HPDE6-E6E7 (cell line): ENCODE measurements around the gene FAT2.
A peak's percentile ranks its signal among the peaks of the same experiment; 100 is the strongest.
"Not testable (repeated sequence)": the region's sequence is repeated elsewhere in the genome, so short reads cannot be mapped to it uniquely, and the experiment has no call there.

Experiments used
- DNase-seq: peaks from one replicate; pipeline ENCODE4 v3.0.0; 2011; ENCODE audit warnings: missing footprints; ENCODE audit errors: extremely low spot score

Gene FAT2

DNA sequence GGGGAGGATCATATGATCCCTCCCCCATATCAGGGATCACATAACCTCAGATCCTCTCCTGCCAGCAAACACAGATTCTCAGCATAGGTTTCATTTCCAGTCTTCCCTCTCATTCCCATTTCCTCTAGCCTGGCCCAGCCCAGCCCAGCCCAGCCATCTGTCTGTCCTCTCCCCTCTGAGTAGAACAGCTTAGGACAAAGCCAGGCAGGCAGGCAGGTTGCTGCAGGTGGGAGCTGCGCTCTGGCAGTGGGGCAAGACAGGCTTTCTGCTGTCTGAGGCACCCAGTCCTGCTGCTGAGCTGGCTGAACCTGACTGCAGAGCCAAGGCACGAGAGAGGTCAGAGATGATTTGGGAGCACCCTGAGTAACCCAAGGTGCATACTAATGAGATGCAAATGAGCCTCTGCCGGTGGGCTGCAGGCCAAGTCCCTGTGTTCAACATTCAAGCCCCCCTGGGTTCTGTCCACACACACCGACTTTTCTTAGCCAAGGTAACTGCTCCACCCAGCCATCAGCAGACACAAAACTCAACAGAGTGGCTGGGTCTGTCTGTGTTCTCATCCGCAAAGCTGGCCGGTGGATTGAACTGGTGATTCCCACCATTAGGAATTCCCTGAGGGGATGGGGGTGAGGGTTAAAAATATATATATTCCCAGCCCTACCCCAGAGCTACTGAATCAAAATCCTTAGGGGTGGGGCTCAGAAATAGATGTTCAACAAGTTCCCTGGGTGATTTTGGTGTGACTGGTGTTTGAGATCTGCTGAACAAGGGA is 9.1 kb downstream of the FAT2 start:
- DNase-seq = peak; percentile 87

GRCh38 chr5:151581347-151581746 is 9.8 kb downstream of the FAT2 start:
- no peak for DNase-seq

DNA sequence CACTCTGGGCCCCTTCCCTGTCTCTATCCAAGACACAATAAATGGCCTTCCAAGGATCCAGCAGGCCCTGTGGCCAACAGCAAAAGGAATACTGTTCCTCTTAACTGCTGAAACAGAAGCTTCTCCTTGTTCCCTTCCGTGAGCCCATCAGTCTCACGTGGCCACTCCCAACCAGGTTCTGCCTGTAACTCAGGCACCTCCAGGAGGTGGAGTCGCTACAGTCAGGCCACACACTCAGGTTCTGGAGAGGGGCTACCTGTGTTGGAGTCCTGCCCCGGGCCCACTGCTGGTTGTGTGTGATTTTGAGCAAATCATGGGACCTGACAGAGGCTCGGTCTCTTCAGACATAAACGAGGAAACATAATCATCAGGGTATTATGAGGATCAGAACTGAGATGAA is 10.3 kb downstream of the FAT2 start:
- no peak for DNase-seq

GRCh38 chr5:151580239-151580638 is 10.9 kb downstream of the FAT2 start:
- DNase-seq = no peak

GRCh38 chr5:151579146-151579545 is 12.0 kb downstream of the FAT2 start:
- DNase-seq = not testable (repeated sequence)

DNA sequence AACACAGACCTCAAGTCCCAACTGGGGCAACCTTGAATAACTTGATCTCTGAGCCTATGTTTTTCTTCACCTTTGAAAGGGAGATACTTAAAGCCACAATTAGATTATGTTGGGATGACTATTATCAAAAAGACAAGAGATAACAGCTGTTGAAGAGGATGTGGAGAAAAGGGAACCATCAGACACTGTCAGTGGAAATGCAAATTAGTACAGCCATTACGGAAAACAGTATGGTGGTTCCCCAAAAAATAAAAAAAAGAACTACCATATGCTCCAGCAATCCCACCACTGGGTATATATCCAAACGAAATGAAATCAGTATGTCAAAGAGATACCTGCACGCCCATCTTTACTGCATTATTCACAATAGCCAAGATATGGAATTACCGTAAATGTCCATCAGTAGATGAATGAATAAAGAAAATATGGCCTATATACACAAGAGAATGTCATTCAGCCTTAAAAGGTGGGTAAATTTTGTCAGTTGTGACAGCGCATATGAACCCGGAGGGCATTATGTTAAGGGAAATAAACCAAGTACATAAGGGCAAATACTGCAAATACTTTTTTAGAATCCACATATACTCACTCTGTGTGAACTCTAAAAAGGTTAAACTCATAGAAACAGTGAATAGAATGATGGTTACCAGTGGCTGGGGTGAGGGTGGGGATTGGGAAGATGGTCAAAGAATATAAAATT is 12.7 kb downstream of the FAT2 start:
- no peak for DNase-seq

DNA sequence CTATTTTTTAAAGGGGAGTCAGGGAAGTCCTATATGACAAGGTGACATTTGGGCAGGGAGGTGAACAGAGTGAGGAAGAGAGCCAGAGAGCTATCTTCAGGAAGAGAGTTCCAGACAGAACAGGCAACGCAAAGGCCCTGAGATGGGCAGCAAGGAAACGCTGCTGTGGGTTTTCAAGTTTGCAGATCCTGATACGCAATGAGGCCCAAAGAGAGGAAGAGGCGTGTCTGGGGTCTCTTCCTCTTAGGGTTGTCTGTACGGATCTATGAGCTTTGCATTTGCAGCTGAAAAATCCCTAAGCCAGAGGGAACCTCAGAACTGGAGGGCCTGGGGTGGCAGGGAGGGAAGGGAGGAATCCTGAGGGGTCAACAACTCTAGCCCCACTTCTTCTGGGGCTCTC is 13.6 kb downstream of the FAT2 start:
- DNase-seq = no peak

DNA sequence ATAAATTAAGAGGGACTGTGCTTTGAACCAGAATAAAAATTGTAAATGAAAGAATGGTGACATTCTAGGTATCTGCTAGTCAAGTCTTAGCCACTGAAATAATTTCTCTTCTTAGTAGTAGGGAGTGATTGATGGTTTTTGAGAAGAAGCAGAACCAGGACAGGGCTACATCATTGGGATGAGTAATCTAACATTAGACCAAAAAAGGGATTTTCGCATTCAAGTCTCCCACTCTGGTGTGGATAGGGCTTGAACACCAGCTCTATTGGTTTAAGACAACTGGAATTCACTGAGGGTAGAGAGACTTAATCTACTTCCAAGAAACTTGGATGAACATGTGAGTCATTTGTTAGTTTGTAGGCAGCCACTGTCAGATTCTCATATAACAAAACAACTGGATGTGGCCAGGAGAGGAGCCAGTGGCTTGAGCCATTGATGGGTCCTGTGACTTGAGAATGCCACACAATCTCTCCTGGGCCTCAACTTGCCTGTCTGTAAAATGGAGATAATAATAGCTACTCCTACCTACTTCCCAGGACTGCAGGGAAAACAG is 16.6 kb downstream of the FAT2 start:
- DNase-seq = no peak

GRCh38 chr5:151572657-151573368 is 18.3 kb downstream of the FAT2 start:
- DNase-seq = peak; percentile 80

- no peak for DNase-seq
Observed at GRCh38 chr5:151571270-151572173, 19.6 kb downstream of the FAT2 start.

DNA sequence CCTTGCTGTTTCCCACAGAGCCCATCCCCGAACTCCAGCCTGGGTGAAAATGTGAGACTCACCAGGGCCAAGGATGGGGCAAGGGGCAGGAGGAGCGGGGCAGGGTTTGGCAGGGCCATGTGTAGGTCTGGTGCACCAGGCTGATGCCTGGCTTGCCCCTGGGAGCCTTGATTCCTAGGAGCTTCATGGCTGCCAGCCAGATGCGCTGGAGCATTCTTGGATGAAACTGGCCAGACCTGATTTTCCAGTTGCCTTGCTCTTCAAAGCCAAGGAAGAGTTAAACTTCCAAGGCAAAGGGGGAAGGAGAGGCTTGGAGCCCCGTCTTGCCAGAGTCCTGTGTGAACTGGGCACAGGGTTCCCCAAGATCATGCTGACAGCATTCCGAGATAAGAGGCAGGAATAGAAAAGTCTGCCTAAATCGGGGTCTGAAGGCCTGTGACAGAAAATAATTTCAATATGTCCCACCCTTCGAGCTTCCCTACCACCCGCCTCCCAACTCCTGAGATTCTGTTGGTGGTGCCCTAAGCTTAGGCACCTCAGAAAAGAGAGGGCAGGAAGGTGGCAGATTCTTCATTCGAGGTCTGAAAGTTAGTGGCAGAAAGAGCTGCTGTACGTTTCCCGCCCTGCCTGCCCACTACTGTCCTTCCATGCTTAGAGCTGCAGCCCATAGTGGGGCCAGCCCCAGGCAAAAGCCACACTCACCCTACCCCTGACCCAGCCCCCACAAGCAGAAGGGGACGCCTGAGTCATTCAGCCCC is 20.4 kb downstream of the FAT2 start:
- DNase-seq = no peak

GRCh38 chr5:151570058-151570457 is 21.1 kb downstream of the FAT2 start:
- DNase-seq = peak; percentile 72

DNA sequence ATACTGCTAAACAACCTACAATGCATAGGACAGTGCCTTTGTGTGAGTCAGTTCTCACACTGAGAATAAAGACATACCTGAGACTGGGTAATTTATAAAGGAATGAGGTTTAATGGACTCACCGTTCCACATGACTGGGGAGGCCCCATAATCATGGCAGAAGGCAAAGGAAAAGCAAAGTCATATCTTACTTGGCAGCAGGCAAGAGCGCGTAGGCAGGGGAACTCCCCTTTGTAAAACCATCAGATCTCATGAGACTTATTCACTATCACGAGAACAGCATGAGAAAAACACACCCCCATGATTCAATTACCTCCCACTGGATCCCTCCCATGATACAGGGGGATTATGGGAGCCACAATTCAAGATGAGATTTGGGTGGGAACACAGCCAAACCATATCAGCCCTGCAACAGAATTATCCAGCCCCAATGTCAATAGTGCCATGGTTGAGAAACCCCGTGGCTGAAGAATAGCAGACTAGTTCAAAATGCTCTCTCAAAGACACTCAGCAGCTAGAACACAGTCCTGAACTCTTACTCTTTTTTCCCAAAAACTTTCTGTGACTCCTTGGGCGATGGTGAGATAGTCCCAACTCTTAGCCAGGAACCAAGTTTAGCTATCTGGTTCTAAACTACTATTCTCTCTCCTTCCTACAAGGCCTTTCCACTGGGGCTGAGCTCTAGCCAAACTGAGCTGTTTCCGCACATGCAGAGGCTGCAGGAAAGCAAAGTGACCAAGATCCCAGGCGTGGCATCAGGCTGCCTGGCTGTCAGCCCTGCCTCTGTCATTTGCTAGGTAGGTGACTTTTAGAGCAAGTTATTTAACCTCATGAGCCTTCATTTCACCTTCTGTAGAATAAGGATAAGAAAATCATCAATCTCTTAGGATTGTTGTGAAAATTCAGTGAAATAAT is 21.7 kb downstream of the FAT2 start:
- no peak for DNase-seq

GRCh38 chr5:151568036-151568435 is 23.1 kb downstream of the FAT2 start:
- no peak for DNase-seq

GRCh38 chr5:151565971-151566370 is 25.2 kb downstream of the FAT2 start:
- no peak for DNase-seq

GRCh38 chr5:151562019-151562707 is 29.0 kb downstream of the FAT2 start:
- no peak for DNase-seq

GRCh38 chr5:151557951-151558350 is 33.2 kb downstream of the FAT2 start:
- no peak for DNase-seq

DNA sequence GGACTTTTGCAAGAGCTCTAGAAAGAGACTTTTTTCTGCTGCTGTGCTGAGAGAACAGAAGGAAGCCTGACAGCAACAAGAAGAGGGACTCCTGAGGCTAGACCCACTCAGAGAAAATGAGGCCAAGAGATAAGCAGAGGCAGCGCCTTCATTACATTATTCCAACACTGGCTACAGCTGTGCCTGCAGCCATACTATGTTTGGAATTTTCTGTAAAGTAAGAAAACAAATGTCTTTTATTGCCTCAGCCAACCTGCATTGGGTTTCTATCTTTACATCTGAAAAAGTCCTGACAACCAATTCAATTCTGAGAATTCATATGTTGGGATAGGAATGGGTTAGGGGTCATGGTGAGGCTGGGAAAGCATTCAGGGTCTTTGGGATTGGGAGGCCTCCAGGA is 33.7 kb downstream of the FAT2 start:
- DNase-seq = no peak

DNA sequence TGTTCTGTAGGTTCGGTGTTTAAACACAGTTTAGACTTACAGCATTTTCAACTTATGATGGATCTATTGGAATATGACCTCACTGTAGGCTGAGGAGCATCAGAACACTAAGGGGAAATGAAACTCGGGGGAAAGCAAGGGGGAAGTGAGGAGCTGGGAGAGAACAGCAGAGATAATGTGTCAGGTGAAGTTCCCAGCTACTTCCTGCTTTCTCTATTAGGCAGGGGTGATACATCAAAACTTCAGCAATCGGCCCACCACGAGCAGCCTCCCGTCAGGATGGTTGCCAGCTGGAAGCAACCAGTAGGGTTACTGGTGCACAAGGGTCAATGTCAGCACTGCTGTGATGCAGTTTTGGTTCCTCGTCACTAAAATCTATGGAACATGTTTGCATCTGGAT is 34.3 kb downstream of the FAT2 start:
- DNase-seq = no peak
